ENCODE measurements around the gene SLIT3.
"Not testable (repeated sequence)": the region's sequence is repeated elsewhere in the genome, so short reads cannot be mapped to it uniquely, and the experiment has no call there.

The SLIT3 gene

DNA sequence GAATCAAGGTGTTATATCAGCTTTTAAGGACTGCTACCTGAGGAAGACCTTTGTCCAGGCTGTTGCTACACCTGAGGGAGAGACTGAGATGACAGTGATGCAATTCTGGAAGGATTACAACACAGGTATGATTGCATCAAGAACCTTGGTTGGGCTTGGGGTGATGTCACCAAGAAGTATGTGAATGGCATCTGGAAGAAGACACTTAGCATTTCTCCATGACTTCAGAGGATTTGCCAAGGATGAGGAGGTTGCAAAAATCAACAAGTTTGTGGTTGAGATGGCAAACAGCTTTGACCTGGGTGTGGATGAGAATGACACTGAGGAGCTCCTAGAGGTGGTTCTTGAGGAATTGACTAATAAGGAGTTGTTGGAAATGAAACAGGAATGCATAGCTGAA lies 653.9 kb downstream of the SLIT3 start:
- Histone ChIP-seq H3K9ac (ENCODE audit: low read depth, low read length) (no peak overlapping the region), H3K4me3 (ENCODE audit: low read length) (no peak overlapping the region), H3K36me3 (ENCODE audit: insufficient read depth, low read length) (no peaks in the 10 kb centered on the region), H3K4me1 (ENCODE audit: insufficient read depth, low read length) (no peaks in the 10 kb centered on the region), H3K27me3 (ENCODE audit: insufficient read depth, low read length) (no peaks in the 10 kb centered on the region; the same call in 1 of the 2 replicates), H3K9me3 (ENCODE audit: insufficient read depth, low read depth, low read length) (0 out of 2 replicates have a peak, but pooled peaks cover 2% of the 10 kb centered on the region), H3K27ac (ENCODE audit: low read depth, low read length) (no peak overlapping the region)

DNA sequence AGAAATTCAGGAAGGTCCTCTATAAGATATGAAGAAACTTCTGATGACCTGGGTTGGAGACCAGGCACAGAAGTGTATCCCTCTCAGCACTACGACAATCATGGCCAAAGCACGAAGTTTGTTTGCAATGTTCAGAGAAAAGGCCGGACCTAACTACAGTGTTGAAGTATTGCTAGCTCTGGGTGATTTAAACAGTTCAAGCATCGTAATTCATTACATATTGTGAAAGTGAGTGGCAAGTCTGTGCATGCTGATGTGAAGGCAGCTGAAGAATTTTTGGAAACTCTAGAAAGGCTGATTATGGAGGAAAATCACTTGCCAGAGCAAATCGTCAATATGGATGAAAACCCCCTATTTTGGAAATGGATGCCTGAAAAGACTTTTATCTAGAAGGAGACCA lies 654.6 kb downstream of the SLIT3 start:
- 94% methylated on average over 5 of the region's 5 CpGs for WGBS
- H3K27ac ChIP-seq (ENCODE audit: low read depth, low read length), result no peak overlapping the region
- no peak overlapping the region for H3K4me3 ChIP-seq (ENCODE audit: low read length)
- H3K9me3 ChIP-seq (ENCODE audit: insufficient read depth, low read depth, low read length), result 0 out of 2 replicates have a peak, but pooled peaks cover 2% of the 10 kb centered on the region
- H3K36me3 ChIP-seq (ENCODE audit: insufficient read depth, low read length), result no peaks in the 10 kb centered on the region
- H3K4me1 ChIP-seq (ENCODE audit: insufficient read depth, low read length), result no peaks in the 10 kb centered on the region
- H3K9ac ChIP-seq (ENCODE audit: low read depth, low read length), result no peak overlapping the region
- no peaks in the 10 kb centered on the region; the same call in 1 of the 2 replicates for H3K27me3 ChIP-seq (ENCODE audit: insufficient read depth, low read length)

DNA sequence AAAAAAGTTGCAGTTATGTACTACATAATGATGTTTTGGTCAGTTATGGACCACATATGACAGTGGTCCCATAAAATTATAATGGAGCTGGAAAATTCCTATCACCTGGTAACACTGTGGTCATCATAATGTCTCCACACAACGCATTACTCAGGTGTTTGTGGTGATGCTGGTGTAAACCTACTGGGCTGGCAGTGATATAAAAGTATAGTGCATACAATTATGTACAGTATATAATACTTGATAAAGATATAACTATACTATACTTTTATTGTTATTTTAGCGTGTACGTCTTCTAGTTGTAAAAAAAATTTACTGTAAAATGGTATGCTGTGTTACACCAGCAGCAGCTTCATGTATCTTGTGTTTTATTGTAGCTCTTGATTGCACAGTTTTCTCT lies 655.7 kb downstream of the SLIT3 start:
- 91% methylated on average over 2 of the region's 3 CpGs for WGBS
- no peaks in the 10 kb centered on the region for H3K4me1 ChIP-seq (ENCODE audit: insufficient read depth, low read length)

DNA sequence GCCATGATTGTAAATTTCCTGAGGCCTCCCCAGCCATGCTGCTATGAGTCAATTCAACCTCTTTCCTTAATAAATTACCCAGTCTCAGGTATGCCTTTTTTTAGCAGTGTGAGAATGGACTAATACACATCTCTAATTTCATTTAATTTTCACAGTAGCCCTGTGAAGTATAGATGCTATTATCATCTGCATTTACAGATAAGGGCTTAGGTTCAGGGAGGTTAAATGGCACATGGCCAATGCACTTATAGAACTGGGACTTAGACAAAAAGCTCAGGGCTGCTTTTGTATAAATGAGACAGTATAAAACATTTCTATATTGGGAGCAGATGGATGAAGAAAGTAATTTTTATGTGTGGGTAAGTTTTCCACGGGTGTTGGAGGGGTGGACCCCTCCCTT lies 658.9 kb downstream of the SLIT3 start:
- no peaks in the 10 kb centered on the region for H3K36me3 ChIP-seq (ENCODE audit: insufficient read depth, low read length)
- H3K4me3 ChIP-seq (ENCODE audit: low read length), result no peak overlapping the region
- H3K4me1 ChIP-seq (ENCODE audit: insufficient read depth, low read length), result no peaks in the 10 kb centered on the region; the same call in 1 of the 2 replicates
- H3K27ac ChIP-seq (ENCODE audit: low read depth, low read length), result no peak overlapping the region
- H3K9me3 ChIP-seq (ENCODE audit: insufficient read depth, low read depth, low read length), result no peaks in the 10 kb centered on the region
- H3K27me3 ChIP-seq (ENCODE audit: insufficient read depth, low read length), result no peaks in the 10 kb centered on the region
- WGBS, result 100% methylated on average over 1 of the region's 1 CpG
- H3K9ac ChIP-seq (ENCODE audit: low read depth, low read length), result no peak overlapping the region

More for the DNA sequence above, 655.7 kb downstream of the SLIT3 start:
- Histone ChIP-seq H3K27me3 (ENCODE audit: insufficient read depth, low read length) (no peaks in the 10 kb centered on the region; the same call in 1 of the 2 replicates), H3K36me3 (ENCODE audit: insufficient read depth, low read length) (no peaks in the 10 kb centered on the region), H3K9me3 (ENCODE audit: insufficient read depth, low read depth, low read length) (0 out of 2 replicates have a peak, but pooled peaks cover 2% of the 10 kb centered on the region), H3K9ac (ENCODE audit: low read depth, low read length) (no peak overlapping the region), H3K4me3 (ENCODE audit: low read length) (no peak overlapping the region), H3K27ac (ENCODE audit: low read depth, low read length) (no peak overlapping the region)

DNA sequence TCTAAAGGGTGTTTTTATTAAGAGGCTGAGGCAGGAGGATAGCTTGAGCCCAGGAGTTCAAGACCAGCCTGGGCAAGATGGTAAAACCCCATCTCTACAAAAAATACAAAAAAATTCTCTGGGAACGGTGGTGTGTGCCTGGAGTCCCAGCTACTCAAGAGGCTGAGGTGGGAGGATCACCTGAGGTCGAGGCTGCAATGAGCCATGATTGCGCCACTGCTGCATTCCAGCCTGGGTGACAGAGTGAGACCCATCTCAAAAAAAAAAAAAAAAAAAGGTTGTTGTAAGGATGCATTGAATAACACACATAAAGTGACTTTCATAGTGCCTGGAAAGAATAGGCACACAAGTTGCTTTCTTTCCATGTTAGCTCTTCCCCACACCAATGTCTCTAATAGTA lies 662.1 kb downstream of the SLIT3 start:
- not testable (repeated sequence) for H3K36me3 ChIP-seq (ENCODE audit: insufficient read depth, low read length); H3K4me3 ChIP-seq (ENCODE audit: low read length); H3K9me3 ChIP-seq (ENCODE audit: insufficient read depth, low read depth, low read length); H3K27ac ChIP-seq (ENCODE audit: low read depth, low read length); H3K9ac ChIP-seq (ENCODE audit: low read depth, low read length); H3K4me1 ChIP-seq (ENCODE audit: insufficient read depth, low read length); H3K27me3 ChIP-seq (ENCODE audit: insufficient read depth, low read length)
- WGBS, result 89% methylated on average over 3 of the region's 3 CpGs

DNA sequence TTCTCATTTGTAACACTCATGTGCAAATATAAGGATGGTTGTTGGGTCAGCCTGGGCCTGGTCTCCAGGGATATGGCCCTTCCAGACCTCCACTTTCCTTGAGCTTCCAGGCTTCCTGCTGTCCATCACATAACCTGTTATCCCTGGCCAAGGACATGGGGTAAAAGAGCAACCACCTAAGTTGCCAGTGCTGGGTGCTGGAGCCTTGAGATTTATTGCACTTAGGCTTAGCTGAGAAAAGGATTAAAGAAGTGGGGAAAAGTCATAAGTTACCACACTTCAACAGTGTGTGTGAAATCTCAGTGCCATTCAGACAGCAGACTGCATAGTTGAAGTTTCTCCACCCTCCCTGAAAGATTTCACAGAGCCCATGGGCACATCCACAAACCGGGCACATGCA lies 663.1 kb downstream of the SLIT3 start:
- H3K36me3 ChIP-seq (ENCODE audit: insufficient read depth, low read length), result no peaks in the 10 kb centered on the region
- H3K9ac ChIP-seq (ENCODE audit: low read depth, low read length), result no peak overlapping the region
- peak overlapping the region; percentile 50; the same call in 1 of the 2 replicates for H3K27ac ChIP-seq (ENCODE audit: low read depth, low read length)
- 95% methylated on average over 1 of the region's 1 CpG for WGBS
- no peak overlapping the region for H3K4me3 ChIP-seq (ENCODE audit: low read length)
- H3K4me1 ChIP-seq (ENCODE audit: insufficient read depth, low read length), result no peaks in the 10 kb centered on the region; the same call in 1 of the 2 replicates
- H3K27me3 ChIP-seq (ENCODE audit: insufficient read depth, low read length), result no peaks in the 10 kb centered on the region
- no peaks in the 10 kb centered on the region for H3K9me3 ChIP-seq (ENCODE audit: insufficient read depth, low read depth, low read length)

DNA sequence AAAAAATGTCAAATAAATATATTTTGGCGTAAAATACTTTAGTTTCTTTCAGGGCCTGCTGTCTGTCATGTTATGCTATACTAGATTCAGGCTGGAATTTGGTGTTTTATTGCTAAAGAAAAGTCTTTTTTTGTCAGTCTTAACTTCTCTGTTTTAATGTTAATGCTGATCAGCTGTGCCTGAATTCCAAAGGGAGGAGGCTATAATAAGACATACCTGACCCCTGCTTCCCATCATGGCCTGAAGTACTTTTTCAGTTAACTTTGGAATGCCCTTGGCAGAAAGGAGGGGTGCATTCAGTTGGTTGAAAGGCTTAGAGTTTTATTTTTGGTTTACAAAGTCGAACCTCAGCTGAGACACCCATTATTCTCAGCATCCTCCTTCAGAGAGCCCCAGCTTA lies 663.7 kb downstream of the SLIT3 start:
- H3K4me3 ChIP-seq (ENCODE audit: low read length), result no peak overlapping the region
- H3K36me3 ChIP-seq (ENCODE audit: insufficient read depth, low read length), result no peaks in the 10 kb centered on the region
- H3K9ac ChIP-seq (ENCODE audit: low read depth, low read length), result no peak overlapping the region
- WGBS, result 91% methylated on average over 1 of the region's 2 CpGs
- no peaks in the 10 kb centered on the region; the same call in 1 of the 2 replicates for H3K4me1 ChIP-seq (ENCODE audit: insufficient read depth, low read length)
- peak overlapping the region; percentile 81; the same call in 1 of the 2 replicates for H3K27ac ChIP-seq (ENCODE audit: low read depth, low read length)
- no peaks in the 10 kb centered on the region for H3K27me3 ChIP-seq (ENCODE audit: insufficient read depth, low read length)
- no peaks in the 10 kb centered on the region for H3K9me3 ChIP-seq (ENCODE audit: insufficient read depth, low read depth, low read length)

DNA sequence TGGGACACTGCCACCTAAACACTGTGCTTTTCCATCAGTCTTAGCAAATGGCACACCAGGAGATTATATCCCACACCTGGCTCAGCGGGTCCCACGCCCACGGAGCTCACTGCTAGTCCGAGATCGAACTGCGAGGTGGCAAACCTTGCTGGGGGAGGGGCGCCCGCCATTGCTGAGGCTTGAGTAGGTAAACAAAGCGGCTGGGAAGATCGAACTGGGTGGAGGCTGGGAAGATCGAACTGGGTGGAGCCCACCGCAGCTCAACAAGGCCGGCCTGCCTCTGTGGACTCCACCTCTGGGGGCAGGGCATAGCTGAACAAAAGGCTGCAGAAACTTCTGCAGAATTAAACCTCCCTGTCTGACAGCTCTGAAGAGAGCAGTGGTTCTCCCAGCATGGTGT lies 670.0 kb downstream of the SLIT3 start:
- H3K9me3 ChIP-seq (ENCODE audit: insufficient read depth, low read depth, low read length); H3K36me3 ChIP-seq (ENCODE audit: insufficient read depth, low read length); H3K4me3 ChIP-seq (ENCODE audit: low read length); H3K4me1 ChIP-seq (ENCODE audit: insufficient read depth, low read length); H3K27me3 ChIP-seq (ENCODE audit: insufficient read depth, low read length); H3K27ac ChIP-seq (ENCODE audit: low read depth, low read length); H3K9ac ChIP-seq (ENCODE audit: low read depth, low read length): not testable (repeated sequence)
- 94% methylated on average over 13 of the region's 13 CpGs for WGBS

DNA sequence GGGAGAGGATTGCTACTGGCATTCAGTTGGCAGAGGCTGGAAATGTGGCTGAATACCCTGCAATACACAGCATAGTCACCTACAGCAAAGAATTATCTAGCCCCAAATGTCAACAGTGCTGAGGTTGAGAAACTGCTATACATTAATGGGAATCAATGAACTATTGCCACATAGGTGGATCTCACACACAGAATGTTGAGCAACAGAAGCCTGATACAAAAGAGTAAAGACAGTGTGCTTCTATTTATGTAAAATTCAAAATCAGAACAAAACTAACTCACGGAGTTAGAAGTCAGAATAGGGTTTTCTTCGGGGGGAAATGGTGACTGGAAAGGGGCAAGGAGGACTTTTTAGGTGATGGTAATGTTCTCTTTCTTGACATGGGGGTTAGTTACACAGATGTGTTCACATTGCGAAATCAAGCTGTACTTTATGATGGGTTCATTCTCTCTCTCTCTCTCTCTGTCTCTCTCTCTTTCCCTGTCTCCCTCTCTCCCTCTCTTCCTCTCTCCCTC lies 676.0 kb downstream of the SLIT3 start:
- Histone ChIP-seq H3K27me3 (ENCODE audit: insufficient read depth, low read length) (no peaks in the 10 kb centered on the region), H3K4me3 (ENCODE audit: low read length) (no peak overlapping the region), H3K9me3 (ENCODE audit: insufficient read depth, low read depth, low read length) (peaks cover 4% of the 10 kb centered on the region; the same call in 1 of the 2 replicates), H3K36me3 (ENCODE audit: insufficient read depth, low read length) (no peaks in the 10 kb centered on the region), H3K9ac (ENCODE audit: low read depth, low read length) (no peak overlapping the region), H3K4me1 (ENCODE audit: insufficient read depth, low read length) (no peaks in the 10 kb centered on the region), H3K27ac (ENCODE audit: low read depth, low read length) (no peak overlapping the region)
- WGBS, result 95% methylated on average over 3 of the region's 3 CpGs

DNA sequence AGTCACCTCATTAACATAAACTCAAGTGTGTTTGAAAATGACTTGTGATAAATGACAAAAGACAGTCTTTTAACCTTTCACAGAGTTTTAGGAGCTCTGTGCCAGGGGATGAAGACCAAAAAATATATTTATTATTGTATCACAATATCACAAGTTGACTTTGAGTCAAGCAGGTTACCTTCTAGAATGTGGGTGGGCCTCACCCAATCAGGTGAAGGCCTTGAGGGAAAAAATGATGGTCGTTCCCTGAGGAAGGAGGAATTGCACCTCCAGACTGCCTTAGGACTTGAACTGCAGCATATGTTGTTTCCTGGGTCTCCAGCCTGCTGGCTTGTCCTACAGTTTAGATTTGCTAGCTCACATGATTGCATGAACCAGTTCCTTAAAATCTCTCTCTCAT lies 680.1 kb downstream of the SLIT3 start:
- 84% methylated on average over 1 of the region's 1 CpG for WGBS
- Histone ChIP-seq H3K9ac (ENCODE audit: low read depth, low read length) (no peak overlapping the region), H3K9me3 (ENCODE audit: insufficient read depth, low read depth, low read length) (no peaks in the 10 kb centered on the region), H3K27me3 (ENCODE audit: insufficient read depth, low read length) (no peaks in the 10 kb centered on the region), H3K36me3 (ENCODE audit: insufficient read depth, low read length) (no peaks in the 10 kb centered on the region), H3K4me3 (ENCODE audit: low read length) (no peak overlapping the region), H3K27ac (ENCODE audit: low read depth, low read length) (no peak overlapping the region), H3K4me1 (ENCODE audit: insufficient read depth, low read length) (no peaks in the 10 kb centered on the region)

DNA sequence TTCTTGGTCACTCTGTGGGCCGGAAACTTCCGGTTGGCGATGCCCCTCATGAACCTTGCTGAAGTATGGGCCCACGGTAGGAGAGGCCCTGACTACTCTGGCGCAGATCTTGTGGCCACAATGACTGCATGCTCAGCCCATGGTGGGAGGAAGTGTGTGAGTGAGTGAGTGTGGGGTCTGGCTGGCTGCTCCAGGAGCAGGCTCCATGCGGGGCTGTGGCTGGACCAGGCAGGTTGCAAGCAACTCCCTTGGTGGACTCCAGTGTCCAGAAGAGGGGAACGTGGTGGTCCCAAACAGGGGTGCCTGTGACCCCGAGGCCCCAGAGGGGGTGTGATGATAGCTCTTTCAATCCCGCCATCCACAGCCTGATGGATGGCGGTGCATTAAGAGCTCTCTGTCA lies 686.3 kb downstream of the SLIT3 start:
- Histone ChIP-seq H3K9me3 (ENCODE audit: insufficient read depth, low read depth, low read length) (no peaks in the 10 kb centered on the region), H3K27ac (ENCODE audit: low read depth, low read length) (no peak overlapping the region), H3K27me3 (ENCODE audit: insufficient read depth, low read length) (no peaks in the 10 kb centered on the region), H3K4me1 (ENCODE audit: insufficient read depth, low read length) (no peaks in the 10 kb centered on the region), H3K9ac (ENCODE audit: low read depth, low read length) (no peak overlapping the region), H3K4me3 (ENCODE audit: low read length) (no peak overlapping the region), H3K36me3 (ENCODE audit: insufficient read depth, low read length) (no peaks in the 10 kb centered on the region)
- WGBS, result 92% methylated on average over 10 of the region's 10 CpGs

DNA sequence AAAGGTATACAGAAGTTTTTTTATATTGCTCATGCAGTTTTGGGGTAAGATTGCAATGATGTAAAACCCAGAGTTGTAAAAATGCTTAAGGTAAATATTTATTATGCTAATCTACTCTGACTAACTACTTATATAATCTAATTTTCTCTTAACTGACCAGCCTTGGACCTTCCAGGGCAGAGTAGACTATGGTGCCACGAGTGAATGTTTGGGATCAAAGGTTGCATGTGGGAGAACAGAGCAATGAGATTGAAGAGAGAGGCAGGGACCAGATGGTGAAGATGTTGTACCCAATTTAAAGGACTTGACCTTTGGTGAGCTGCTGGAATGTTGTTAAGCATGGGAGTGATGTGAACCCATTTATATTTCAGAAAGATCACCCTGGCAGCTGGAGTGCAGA lies 686.9 kb downstream of the SLIT3 start:
- Histone ChIP-seq H3K9ac (ENCODE audit: low read depth, low read length) (no peak overlapping the region), H3K4me3 (ENCODE audit: low read length) (no peak overlapping the region), H3K27me3 (ENCODE audit: insufficient read depth, low read length) (no peaks in the 10 kb centered on the region), H3K36me3 (ENCODE audit: insufficient read depth, low read length) (no peaks in the 10 kb centered on the region), H3K4me1 (ENCODE audit: insufficient read depth, low read length) (no peaks in the 10 kb centered on the region), H3K27ac (ENCODE audit: low read depth, low read length) (no peak overlapping the region), H3K9me3 (ENCODE audit: insufficient read depth, low read depth, low read length) (no peaks in the 10 kb centered on the region)
- WGBS, result 83% methylated on average over 1 of the region's 1 CpG
